Esophagus squamous epithelium (tissue), 4 donors: Measurements from ENCODE around the gene SMCP.

Experiments
- CTCF ChIP-seq, 6 experiments: fragments of 450-650 bp in 4 of 6; fragments of 200-600 bp in 2 of 6; sonication (generic) in 2 of 6; IDR thresholded peaks; one replicate each; pipeline ENCODE4 v1.5.1; 2016 to 2019; ENCODE audit warnings: antibody characterized with exemption in 6 of 6, mild to moderate bottlenecking in 4 of 6, moderate library complexity in 4 of 6
- POLR2A ChIP-seq, 4 donors: fragments of 450-650 bp; IDR thresholded peaks; one replicate each; pipeline ENCODE4 v1.6.1; 2017; ENCODE audit warnings: antibody characterized with exemption in 4 of 4, mild to moderate bottlenecking in 4 of 4, moderate library complexity in 3 of 4

DNA sequence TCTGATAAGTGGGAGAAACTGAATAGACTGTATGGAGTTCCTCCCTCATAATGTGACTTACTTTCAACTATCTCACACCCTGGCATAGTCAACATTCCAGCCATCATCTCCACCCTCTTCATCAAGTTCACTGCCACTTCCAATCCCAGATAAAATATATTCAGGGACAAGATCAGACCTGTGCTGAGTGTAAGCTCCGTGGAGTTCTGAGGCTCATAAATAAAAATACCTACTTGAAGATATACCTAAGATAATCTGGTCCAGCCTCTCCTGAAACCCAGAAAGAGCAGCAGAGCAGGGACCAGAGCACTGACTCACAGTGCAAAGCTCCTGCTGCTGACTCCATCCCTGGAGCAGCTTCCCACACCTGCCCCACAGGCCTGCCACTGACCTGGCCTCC is 20.1 kb upstream of the SMCP start:
- TF ChIP-seq CTCF (IDR thresholded peaks at IDR 0.05) (no peak), POLR2A (IDR thresholded peaks at IDR 0.05) (no peak)
